ENCODE measurements around the gene LAPTM4A.

DNA sequence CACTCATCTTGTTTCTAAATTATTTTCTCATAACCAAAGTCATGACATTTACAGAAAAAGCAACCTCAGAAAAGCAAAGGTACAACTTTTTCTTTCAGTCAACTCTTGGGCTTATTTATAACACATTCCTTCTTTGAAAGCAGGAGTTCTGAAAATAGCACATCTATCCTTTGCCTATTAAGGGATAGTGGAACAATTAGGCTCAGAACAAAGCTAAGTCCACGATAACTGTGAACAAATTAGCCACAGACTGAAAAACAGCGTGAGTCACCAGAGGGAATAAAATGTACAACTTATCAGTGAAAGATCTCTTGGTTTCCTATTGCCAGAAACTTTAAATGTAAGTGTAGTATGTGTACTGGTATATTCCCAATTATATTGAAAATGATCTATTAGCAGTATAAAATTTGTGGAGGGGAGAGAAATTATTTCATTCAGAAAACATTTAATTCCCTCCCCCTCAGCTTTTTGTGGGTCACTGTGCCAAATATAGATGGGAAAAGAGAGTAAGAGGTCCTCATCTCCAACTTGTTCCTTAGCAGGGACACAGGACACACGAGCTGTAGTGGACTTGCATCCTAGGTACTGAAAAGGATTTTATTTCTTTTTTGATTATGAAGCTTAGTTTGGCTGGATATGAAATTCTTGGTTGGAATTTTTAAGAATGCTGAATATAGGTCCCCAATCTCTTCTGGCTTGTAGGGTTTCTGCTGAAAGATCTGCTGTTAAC is 23.6 kb downstream of the LAPTM4A start:
- TF ChIP-seq, protein P1, sequence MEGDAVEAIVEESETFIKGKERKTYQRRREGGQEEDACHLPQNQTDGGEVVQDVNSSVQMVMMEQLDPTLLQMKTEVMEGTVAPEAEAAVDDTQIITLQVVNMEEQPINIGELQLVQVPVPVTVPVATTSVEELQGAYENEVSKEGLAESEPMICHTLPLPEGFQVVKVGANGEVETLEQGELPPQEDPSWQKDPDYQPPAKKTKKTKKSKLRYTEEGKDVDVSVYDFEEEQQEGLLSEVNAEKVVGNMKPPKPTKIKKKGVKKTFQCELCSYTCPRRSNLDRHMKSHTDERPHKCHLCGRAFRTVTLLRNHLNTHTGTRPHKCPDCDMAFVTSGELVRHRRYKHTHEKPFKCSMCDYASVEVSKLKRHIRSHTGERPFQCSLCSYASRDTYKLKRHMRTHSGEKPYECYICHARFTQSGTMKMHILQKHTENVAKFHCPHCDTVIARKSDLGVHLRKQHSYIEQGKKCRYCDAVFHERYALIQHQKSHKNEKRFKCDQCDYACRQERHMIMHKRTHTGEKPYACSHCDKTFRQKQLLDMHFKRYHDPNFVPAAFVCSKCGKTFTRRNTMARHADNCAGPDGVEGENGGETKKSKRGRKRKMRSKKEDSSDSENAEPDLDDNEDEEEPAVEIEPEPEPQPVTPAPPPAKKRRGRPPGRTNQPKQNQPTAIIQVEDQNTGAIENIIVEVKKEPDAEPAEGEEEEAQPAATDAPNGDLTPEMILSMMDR (IDR thresholded peaks at IDR 0.05) = no peak
- TF ChIP-seq POLR2A (IDR thresholded peaks at IDR 0.05) = no peak
- TF ChIP-seq POLR2AphosphoS5 (IDR thresholded peaks at IDR 0.05) = no peak

Measured in breast epithelium (tissue), 3 donors.